H9 (cell line): Measurements from ENCODE around the gene UNC93A. TPM values are rescaled to one million over a fixed set of nuclear protein-coding genes. Genes with fewer than 3 reads are reported as not detected.
"Not testable (repeated sequence)": the region's sequence is repeated elsewhere in the genome, so short reads cannot be mapped to it uniquely, and the experiment has no call there.

Experiments used
- DNase-seq: peaks from one replicate; pipeline ENCODE4 v3.0.0-alpha.2; 2017
- H2AFZ ChIP-seq: one replicate; pipeline ENCODE4 v1.6.1; 2013; ENCODE audit warnings: mild to moderate bottlenecking, low read length, control low read depth, moderate library complexity
- H2AK5ac ChIP-seq: 2 replicates; pipeline ENCODE4 v1.6.1; 2013; ENCODE audit warnings: low read length, control low read depth, mixed read lengths; ENCODE audit not compliant: insufficient read length
- H2BK120ac ChIP-seq: one replicate; pipeline ENCODE4 v1.6.1; 2013; ENCODE audit warnings: low read depth, mild to moderate bottlenecking, low read length, control low read depth, inconsistent platforms; ENCODE audit not compliant: poor library complexity, severe bottlenecking
- H2BK12ac ChIP-seq: 2 replicates; pipeline ENCODE4 v1.6.1; 2013; ENCODE audit warnings: low read length, control low read depth, mixed read lengths, low read depth; ENCODE audit not compliant: insufficient read length
- H2BK15ac ChIP-seq: 2 replicates; pipeline ENCODE4 v1.6.1; 2013; ENCODE audit warnings: low read depth, low read length, control low read depth
- H2BK20ac ChIP-seq: one replicate; pipeline ENCODE4 v1.6.1; 2013; ENCODE audit warnings: low read depth, mild to moderate bottlenecking, low read length, control low read depth, inconsistent platforms; ENCODE audit not compliant: poor library complexity, severe bottlenecking
- H2BK5ac ChIP-seq: 2 replicates; pipeline ENCODE4 v1.6.1; 2013; ENCODE audit warnings: low read length, control low read depth, mixed read lengths; ENCODE audit not compliant: insufficient read length
- H3K14ac ChIP-seq: 2 replicates; pipeline ENCODE4 v1.6.1; 2013; ENCODE audit warnings: low read length, control low read depth; ENCODE audit not compliant: insufficient read depth
- H3K18ac ChIP-seq: 2 replicates; pipeline ENCODE4 v1.6.1; 2013; ENCODE audit warnings: low read depth, mild to moderate bottlenecking, mixed read lengths, low read length, control low read depth; ENCODE audit not compliant: insufficient read length
- H3K23ac ChIP-seq: 2 replicates; pipeline ENCODE4 v1.6.1; 2013; ENCODE audit warnings: low read length, control low read depth, mixed read lengths, low read depth; ENCODE audit not compliant: insufficient read length
- H3K23me2 ChIP-seq: 2 replicates; pipeline ENCODE4 v1.6.1; 2013; ENCODE audit warnings: low read depth, mild to moderate bottlenecking, mixed read lengths, low read length, control low read depth; ENCODE audit not compliant: insufficient read length, poor library complexity, severe bottlenecking
- H3K27ac ChIP-seq: 2 replicates; pipeline ENCODE4 v1.5.1; 2013; ENCODE audit warnings: low read length, control low read depth, mixed read lengths, low read depth; ENCODE audit not compliant: insufficient read length
- H3K27me3 ChIP-seq: 2 replicates; pipeline ENCODE4 v1.6.1; 2013; ENCODE audit warnings: low read length, control low read depth, inconsistent platforms; ENCODE audit not compliant: insufficient read depth
- H3K4ac ChIP-seq: 2 replicates; pipeline ENCODE4 v1.6.1; 2013; ENCODE audit warnings: low read depth, mild to moderate bottlenecking, control low read depth, inconsistent platforms, low read length, moderate library complexity
- H3K4me1 ChIP-seq: 2 replicates; pipeline ENCODE4 v1.6.1; 2013; ENCODE audit warnings: low read length, control low read depth, inconsistent platforms; ENCODE audit not compliant: insufficient read depth
- H3K4me2 ChIP-seq: 2 replicates; pipeline ENCODE4 v1.6.1; 2013; ENCODE audit warnings: low read length, control low read depth, mixed read lengths; ENCODE audit not compliant: insufficient read length, insufficient read depth
- H3K56ac ChIP-seq: 2 replicates; pipeline ENCODE4 v1.6.1; 2013; ENCODE audit warnings: low read depth, mild to moderate bottlenecking, mixed read lengths, low read length, control low read depth; ENCODE audit not compliant: insufficient read length
- H3K79me1 ChIP-seq: 2 replicates; pipeline ENCODE4 v1.6.1; 2013; ENCODE audit warnings: low read depth, mild to moderate bottlenecking, moderate library complexity, low read length, control low read depth, inconsistent platforms; ENCODE audit not compliant: insufficient read depth, poor library complexity, severe bottlenecking
- H3K79me2 ChIP-seq: 2 replicates; pipeline ENCODE4 v1.6.1; 2013; ENCODE audit warnings: low read length, control low read depth, inconsistent platforms; ENCODE audit not compliant: insufficient read depth
- H3K9ac ChIP-seq: 2 replicates; pipeline ENCODE4 v1.6.1; 2013; ENCODE audit warnings: low read length, control low read depth, mixed read lengths; ENCODE audit not compliant: insufficient read length; ENCODE audit errors: extremely low read depth
- H3K9me3 ChIP-seq: one replicate; pipeline ENCODE4 v1.6.1; 2013; ENCODE audit warnings: low read depth, low read length, inconsistent platforms; ENCODE audit not compliant: control insufficient read depth
- H3T11ph ChIP-seq: one replicate; pipeline ENCODE4 v1.6.1; 2013; ENCODE audit warnings: mild to moderate bottlenecking, low read length, control low read depth, inconsistent platforms
- H4K20me1 ChIP-seq: one replicate; pipeline ENCODE4 v1.6.1; 2013; ENCODE audit not compliant: control insufficient read depth, insufficient read length, insufficient read depth
- H4K5ac ChIP-seq: 2 replicates; pipeline ENCODE4 v1.6.1; 2013; ENCODE audit warnings: low read depth, mild to moderate bottlenecking, mixed read lengths, low read length, control low read depth; ENCODE audit not compliant: insufficient read length
- H4K8ac ChIP-seq: replicated peaks from 2 replicates; pipeline ENCODE4 v1.6.1; 2013; ENCODE audit warnings: low read length, control low read depth, mixed read lengths, low read depth; ENCODE audit not compliant: insufficient read length
- H4K91ac ChIP-seq: 2 replicates; pipeline ENCODE4 v1.6.1; 2013; ENCODE audit warnings: low read depth, mild to moderate bottlenecking, moderate library complexity, mixed read lengths, low read length, control low read depth; ENCODE audit not compliant: insufficient read length
- H3K27ac Mint-ChIP-seq, 3 experiments: 2 replicates in 2 of 3; 3 replicates in 1 of 3; pipeline ENCODE4 v1.8.0; 2020 to 2021; ENCODE audit warnings: mixed read lengths in 3 of 3, mild to moderate bottlenecking in 1 of 3, moderate library complexity in 1 of 3
- H3K27me3 Mint-ChIP-seq: 2 replicates; pipeline ENCODE4 v1.8.0; 2021; ENCODE audit warnings: low read depth, mild to moderate bottlenecking, moderate library complexity, mixed read lengths
- H3K36me3 Mint-ChIP-seq, 3 experiments: 2 replicates in 2 of 3; 3 replicates in 1 of 3; pipeline ENCODE4 v1.8.0; 2020 to 2021; ENCODE audit warnings: low read depth in 3 of 3, mixed read lengths in 3 of 3; ENCODE audit not compliant: insufficient read depth in 1 of 3
- H3K4me1 Mint-ChIP-seq, 2 experiments: 2 replicates each; pipeline ENCODE4 v1.8.0; 2020; ENCODE audit warnings: mixed read lengths in 2 of 2
- H3K4me3 Mint-ChIP-seq, 2 experiments: 2 replicates in 1 of 2; 3 replicates in 1 of 2; pipeline ENCODE4 v1.8.0; 2020 to 2021; ENCODE audit warnings: mild to moderate bottlenecking in 2 of 2, mixed read lengths in 2 of 2, moderate library complexity in 1 of 2
- H3K9me3 Mint-ChIP-seq, 2 experiments: 2 replicates in 1 of 2; 3 replicates in 1 of 2; pipeline ENCODE4 v1.8.0; 2020; ENCODE audit warnings: mild to moderate bottlenecking in 2 of 2, mixed read lengths in 2 of 2, moderate library complexity in 1 of 2
- WGBS: extraction: QIAGEN DNeasy Blood & Tissue Kit; methylation state at CpG from one replicate; pipeline ENCODE4 v1.1.7; 2013; ENCODE audit warnings: missing lambda C conversion rate, low lambda C conversion rate, mixed read lengths; ENCODE audit not compliant: insufficient read length; ENCODE audit errors: extremely low coverage; 5-methylcytosine and 5-hydroxymethylcytosine counted together
- total RNA-seq: library from RNA; stranded (reverse); gene quantifications from 2 replicates; pipeline ENCODE4 v1.2.1, GENCODE V29; 2021

Gene UNC93A
- total RNA-seq, 1 experiment from 2014 or later: 0.70 TPM

GRCh38 chr6:167242135-167242506 is 49.0 kb upstream of the UNC93A start:
- not testable (repeated sequence) for H3T11ph ChIP-seq, H2BK20ac ChIP-seq, H2BK120ac ChIP-seq, H4K8ac ChIP-seq, H3K27me3 Mint-ChIP-seq, H3K9me3 ChIP-seq, H3K23me2 ChIP-seq, H4K5ac ChIP-seq, H3K18ac ChIP-seq, H2BK15ac ChIP-seq, H3K27me3 ChIP-seq, H3K79me2 ChIP-seq, DNase-seq, H3K79me1 ChIP-seq, H2AFZ ChIP-seq, H3K56ac ChIP-seq, H3K4me2 ChIP-seq, H3K9me3 Mint-ChIP-seq, H3K23ac ChIP-seq, H3K27ac ChIP-seq, H3K14ac ChIP-seq, H2BK12ac ChIP-seq, H4K91ac ChIP-seq, H4K20me1 ChIP-seq, H3K9ac ChIP-seq, H2BK5ac ChIP-seq, H3K4me3 Mint-ChIP-seq, H2AK5ac ChIP-seq, H3K4ac ChIP-seq
- no CpG with 5 or more reads among the region's 7 CpGs for WGBS
- Mint-ChIP-seq H3K4me1 (peaks cover 68 to 83% of the 10 kb centered on the region in 2 experiments), H3K36me3 (peaks cover 36 to 55% (median 48%) of the 10 kb centered on the region in 3 experiments), H3K27ac (peak overlapping the region in 1 of 3 experiments; percentile 28; a peak in 2 of 7 replicates)
- peaks cover 18% of the 10 kb centered on the region for H3K4me1 ChIP-seq

GRCh38 chr6:167242511-167243051 is 48.5 kb upstream of the UNC93A start:
- not testable (repeated sequence) for H2BK20ac ChIP-seq, H2BK12ac ChIP-seq, H3K27me3 Mint-ChIP-seq, H4K20me1 ChIP-seq, H3T11ph ChIP-seq, DNase-seq, H3K4me2 ChIP-seq, H3K18ac ChIP-seq, H3K9ac ChIP-seq, H3K79me1 ChIP-seq, H4K5ac ChIP-seq, H2BK15ac ChIP-seq, H2AFZ ChIP-seq, H3K56ac ChIP-seq, H3K79me2 ChIP-seq, H3K9me3 Mint-ChIP-seq, H3K4ac ChIP-seq, H3K23me2 ChIP-seq, H2BK120ac ChIP-seq, H2AK5ac ChIP-seq, H3K27me3 ChIP-seq, H4K91ac ChIP-seq, H3K9me3 ChIP-seq, H4K8ac ChIP-seq, H3K23ac ChIP-seq, H3K27ac ChIP-seq, H2BK5ac ChIP-seq, H3K14ac ChIP-seq
- peaks cover 66 to 82% of the 10 kb centered on the region in 2 experiments for H3K4me1 Mint-ChIP-seq
- H3K36me3 Mint-ChIP-seq: peaks cover 33 to 52% (median 45%) of the 10 kb centered on the region in 3 experiments
- peaks cover 19% of the 10 kb centered on the region for H3K4me1 ChIP-seq
- no CpG with 5 or more reads among the region's 6 CpGs for WGBS
- H3K27ac Mint-ChIP-seq: peak overlapping the region in 2 of 3 experiments; percentile 28 to 71; a peak in 4 of 7 replicates
- H3K4me3 Mint-ChIP-seq: peak overlapping the region in 1 of 2 experiments; percentile 45; a peak in 1 of 5 replicates
